Esophagus squamous epithelium (tissue), 4 donors: Measurements from ENCODE around the gene CPSF7.

Source experiments
- CTCF ChIP-seq, 6 experiments: fragments of 450-650 bp in 4 of 6; fragments of 200-600 bp in 2 of 6; sonication (generic) in 2 of 6; IDR thresholded peaks; one replicate each; pipeline ENCODE4 v1.5.1; 2016 to 2019; ENCODE audit warnings: antibody characterized with exemption in 6 of 6, mild to moderate bottlenecking in 4 of 6, moderate library complexity in 4 of 6
- POLR2A ChIP-seq, 4 donors: fragments of 450-650 bp; IDR thresholded peaks; one replicate each; pipeline ENCODE4 v1.6.1; 2017; ENCODE audit warnings: antibody characterized with exemption in 4 of 4, mild to moderate bottlenecking in 4 of 4, moderate library complexity in 3 of 4

- TF ChIP-seq CTCF (IDR thresholded peaks at IDR 0.05) (peak in 1 of 6 experiments; percentile 26), POLR2A (IDR thresholded peaks at IDR 0.05) (peak in 2 of 4 donors; percentile 38 to 78)
These were observed at the start of gene CPSF7, which contains the start of gene SDHAF2 for GRCh38 chr11:61429691-61430582.
